GM18502 (cell line): ENCODE measurements around the gene DTL.
A peak's percentile ranks its signal among the peaks of the same experiment; 100 is the strongest.

Experiments used
- ATAC-seq: cut with Tn5 transposase; IDR thresholded peaks from one replicate; pipeline ENCODE4 v1.9.1; 2021; ENCODE audit warnings: mild to moderate bottlenecking; ENCODE audit not compliant: unreplicated experiment, poor library complexity

Gene DTL

GRCh38 chr1:212034516-212035122, 929 bp upstream of the DTL start:
- peak; percentile 8 for ATAC-seq

DNA sequence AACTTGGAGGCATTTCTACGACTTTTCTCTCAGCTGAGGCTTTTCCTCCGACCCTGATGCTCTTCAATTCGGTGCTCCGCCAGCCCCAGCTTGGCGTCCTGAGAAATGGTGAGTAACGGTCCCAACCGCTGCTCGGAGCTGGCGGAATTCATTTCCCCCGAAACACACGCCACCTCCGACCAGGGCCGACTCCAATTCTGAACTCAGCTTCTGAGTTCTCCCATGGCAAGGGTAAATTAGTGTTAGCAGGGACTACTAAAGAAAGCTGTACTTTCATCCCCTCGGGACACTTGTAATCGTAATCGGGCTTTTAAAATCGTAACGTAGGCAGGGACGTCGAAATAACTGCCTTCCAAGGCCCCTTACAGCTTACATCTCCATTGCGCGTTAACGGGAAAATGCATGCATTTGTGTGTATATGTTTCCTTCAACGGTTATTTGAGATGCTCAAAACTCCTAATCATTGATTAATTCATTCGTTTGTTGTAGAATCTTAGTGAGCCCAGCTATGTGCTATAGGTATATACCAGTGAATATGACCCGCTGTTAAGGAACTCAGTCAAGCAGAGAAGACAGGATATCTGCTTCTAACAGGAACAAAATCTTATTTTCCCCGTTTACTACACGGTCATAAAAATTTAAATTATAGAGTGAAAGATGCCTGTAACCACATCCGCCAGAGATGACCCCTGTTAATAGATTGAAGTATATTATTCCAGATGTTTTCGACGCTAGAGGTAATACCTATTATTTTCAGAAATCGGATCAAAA, 472 bp downstream of the DTL start:
- peak; percentile 15 for ATAC-seq

GRCh38 chr1:212037900-212038299, 2.4 kb downstream of the DTL start:
- no peak for ATAC-seq

DNA sequence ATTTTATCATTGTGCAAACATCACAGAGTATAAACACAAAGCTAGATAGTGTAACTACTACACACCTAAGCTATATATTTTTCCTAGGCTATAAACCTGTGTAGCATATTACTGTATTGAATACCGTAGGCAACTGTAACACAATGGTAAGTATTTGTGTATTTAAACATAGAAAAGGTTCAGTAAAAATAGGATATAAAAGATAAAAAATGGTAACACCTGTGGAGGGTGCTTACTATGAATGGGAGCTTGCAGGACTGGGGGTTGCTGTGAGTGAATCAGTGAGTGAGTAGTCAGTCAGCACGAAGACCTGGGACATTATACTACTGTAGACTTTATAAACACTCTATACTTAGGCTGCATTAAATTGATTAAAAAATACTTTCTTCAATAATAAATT, 4.1 kb downstream of the DTL start:
- ATAC-seq: no peak

DNA sequence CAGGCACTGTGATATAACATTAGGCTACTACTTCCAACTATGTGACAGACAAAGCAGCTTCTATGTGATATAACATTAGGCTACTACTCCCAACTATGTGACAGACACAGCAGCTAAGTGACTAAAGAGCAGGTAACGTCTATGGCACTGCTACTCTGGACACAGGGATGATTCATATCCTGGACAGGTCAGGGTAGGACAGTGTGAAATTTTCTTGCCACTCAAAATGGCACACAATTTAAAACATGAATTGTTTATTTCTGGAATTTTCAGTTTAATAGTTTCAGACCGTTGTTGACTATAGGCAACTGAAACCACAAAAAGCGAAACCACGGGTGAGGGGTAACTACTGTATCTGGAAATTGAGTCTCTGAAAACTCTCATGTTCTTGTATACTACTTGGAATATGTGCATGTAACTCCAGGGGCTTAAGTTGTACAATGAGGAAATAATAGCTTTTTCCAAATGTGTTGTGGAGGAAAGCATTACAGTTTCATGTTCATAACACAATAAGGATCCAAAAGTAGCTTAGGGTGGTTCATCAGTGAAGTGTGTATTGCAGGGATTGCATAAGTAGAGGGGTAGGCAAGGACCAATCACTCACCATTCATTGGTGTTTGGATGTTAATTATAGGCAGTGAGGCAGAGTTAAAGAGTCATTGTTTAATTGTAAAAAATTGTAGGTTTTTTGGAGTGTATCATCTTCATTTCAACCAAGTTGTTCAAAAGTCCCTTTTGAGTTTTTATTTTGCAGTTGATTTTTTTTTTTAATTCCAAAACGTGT, 5.3 kb downstream of the DTL start:
- ATAC-seq: no peak

GRCh38 chr1:212042436-212042835, 6.9 kb downstream of the DTL start:
- ATAC-seq: no peak

GRCh38 chr1:212044851-212045250, 9.3 kb downstream of the DTL start:
- ATAC-seq: no peak

DNA sequence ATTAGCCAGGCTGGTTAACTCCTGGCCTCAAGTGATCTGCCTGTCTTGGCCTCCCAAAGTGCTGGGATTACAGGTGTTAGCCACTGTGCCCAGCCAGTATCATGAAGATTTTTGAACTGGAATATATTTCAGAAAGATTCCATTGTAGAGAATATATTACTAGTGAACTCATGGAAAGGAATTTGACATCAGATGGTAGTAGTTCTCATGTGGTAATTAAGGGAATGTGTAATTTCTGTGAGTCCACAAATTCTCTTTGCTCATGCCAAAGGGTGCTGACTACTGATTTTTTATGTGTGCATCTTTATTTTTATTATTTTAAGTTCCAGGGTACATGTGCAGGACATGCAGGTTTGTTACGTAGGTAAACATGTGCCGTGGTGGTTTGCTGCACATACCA, 10.4 kb downstream of the DTL start:
- ATAC-seq: no peak

GRCh38 chr1:212053993-212054392, 18.4 kb downstream of the DTL start:
- ATAC-seq: no peak

- no peak for ATAC-seq
Observed at GRCh38 chr1:212055333-212055732, 19.8 kb downstream of the DTL start.

GRCh38 chr1:212060632-212061472, 25.3 kb downstream of the DTL start:
- ATAC-seq: no peak

DNA sequence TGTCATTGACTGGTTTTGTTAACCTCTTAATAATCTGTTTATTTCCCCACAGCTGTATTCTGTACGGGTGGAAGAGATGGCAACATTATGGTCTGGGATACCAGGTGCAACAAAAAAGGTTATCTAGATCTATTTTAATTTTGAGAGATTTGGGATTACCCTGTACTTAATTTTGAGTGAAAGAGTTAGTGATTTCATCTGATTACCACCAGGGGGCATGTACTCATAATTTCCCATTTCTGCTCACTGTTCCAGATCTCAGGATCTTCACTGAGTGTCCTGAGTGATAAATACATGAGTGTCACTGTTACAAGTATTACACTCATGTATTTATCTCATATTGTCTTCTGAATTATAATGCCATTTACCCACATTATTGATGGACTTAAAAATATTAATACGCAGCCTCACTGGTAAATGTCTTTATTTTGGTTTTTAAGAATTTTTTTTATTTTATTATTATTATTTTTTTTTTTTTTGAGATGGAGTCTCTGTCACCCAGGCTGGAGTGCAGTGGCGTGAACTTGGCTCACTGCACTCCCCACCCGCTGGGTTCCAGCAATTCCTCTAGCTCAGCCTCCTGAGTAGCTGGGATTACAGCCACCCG, 27.4 kb downstream of the DTL start:
- no peak for ATAC-seq

DNA sequence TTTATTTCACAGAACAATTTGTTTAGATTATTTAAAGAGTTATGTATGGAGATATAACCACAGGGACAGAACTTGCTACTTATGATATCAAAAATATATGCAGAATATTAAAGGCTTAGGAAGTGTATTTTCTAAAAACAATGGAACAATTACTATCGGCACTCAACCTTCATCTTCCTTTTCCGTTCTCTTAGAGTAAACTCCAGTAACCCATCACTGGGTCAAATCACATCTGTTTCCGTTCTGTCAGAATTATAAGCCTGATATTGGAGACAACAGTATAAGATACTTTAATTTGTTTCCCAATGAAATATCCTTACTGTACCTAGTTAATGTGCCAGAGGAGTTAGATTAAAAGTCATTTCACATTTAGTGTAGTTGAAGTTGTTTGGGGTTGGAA, 32.2 kb downstream of the DTL start:
- ATAC-seq: no peak

DNA sequence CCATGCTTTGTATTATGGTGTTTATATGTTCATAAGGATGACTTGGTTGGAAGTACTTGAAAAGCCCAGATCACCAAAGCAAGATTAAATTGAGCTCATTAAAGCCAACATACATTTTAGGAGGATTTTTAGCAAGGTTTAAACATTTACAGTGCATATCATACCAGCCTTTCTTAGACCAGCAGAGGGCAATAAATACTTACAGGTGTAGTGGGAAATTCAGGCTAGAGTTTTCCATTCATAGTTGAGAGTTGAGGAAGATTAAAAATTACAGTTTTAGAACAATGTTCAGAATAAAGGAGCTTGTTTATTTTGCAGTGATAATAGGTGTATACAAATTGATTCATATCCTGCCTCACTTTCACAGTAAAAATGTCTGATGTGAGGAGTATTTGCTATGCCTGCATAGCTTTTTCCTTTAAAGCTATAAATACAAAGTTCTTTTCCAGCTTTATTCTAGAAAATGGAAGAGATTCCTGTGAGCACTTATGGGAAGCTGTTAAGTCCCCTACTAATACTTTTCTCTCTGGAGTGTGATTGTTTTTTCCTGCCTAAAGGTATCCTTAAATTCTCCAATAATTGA, 35.3 kb downstream of the DTL start:
- ATAC-seq: no peak

GRCh38 chr1:212072047-212072446, 36.5 kb downstream of the DTL start:
- ATAC-seq: no peak

GRCh38 chr1:212073490-212073889, 37.9 kb downstream of the DTL start:
- ATAC-seq: no peak

DNA sequence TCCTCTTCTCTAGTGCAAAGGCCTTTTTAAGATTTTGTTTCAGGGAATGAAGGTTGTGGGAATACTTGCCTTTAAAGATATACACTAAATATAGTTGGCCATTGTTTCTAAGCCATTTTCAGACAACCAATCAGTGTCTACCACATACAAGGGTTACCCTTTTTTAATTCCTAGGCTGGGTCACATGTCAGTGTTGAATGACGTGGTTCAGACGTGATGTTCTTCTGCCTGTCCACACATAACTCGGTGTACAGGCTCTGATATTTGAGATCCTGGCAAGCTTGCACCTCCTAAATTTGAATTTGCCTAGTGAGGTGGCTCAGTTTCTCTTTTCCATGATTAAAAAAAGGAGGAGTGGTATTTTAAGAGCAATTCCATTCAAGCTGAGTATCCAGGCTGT, 38.8 kb downstream of the DTL start:
- ATAC-seq: no peak

DNA sequence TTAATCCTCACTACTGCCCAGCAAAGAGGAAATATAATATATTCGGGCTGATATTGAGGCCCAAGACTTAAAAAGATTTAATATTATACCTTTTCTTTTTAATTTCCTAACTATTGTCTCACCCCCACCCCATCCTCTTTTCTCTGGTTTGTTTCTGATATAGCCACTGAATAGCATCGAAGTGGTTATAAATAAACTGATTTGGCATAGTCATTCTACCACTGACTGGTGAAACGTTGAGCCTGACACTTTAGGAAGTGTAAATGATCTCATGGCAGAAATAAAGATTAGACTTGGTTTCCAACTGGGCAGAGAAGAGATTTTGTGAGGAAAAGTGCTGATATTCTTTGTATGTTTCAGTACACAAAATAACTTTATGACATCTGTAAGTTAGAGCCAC, 39.3 kb downstream of the DTL start:
- no peak for ATAC-seq

- ATAC-seq: no peak
Observed at GRCh38 chr1:212077028-212077427, 41.5 kb downstream of the DTL start.

DNA sequence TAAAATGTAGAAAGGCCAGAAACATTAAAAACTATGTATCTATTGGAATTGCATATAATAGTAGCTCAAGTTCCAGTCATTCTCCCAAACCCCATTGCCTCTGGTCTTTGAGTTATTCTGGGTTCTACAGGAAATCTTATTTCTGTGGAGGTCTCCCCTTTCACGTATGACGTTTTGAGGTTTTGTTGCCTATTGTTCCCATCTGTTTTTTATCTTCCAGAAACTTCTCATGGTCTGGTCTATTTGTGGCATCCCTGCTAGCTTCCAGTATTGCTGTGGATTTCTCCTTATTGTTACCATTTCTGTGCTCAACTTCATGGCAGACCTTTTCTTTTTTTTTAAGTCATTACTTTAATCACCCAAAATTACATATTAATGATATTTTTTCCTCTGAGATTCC, 43.3 kb downstream of the DTL start:
- ATAC-seq: no peak
